GM23338 (cell line): ENCODE results near the gene NKAIN2. TPM values are rescaled to one million over a fixed set of nuclear protein-coding genes. Genes with fewer than 3 reads are reported as not detected.

Experiments
- ATAC-seq: fragments of 200-7000 bp; cut with Tn5 transposase; 3 replicates; pipeline ENCODE4 v1.9.1; 2020
- DNase-seq: peaks from one replicate; pipeline ENCODE4 v3.0.0-alpha.2; 2015; ENCODE audit warnings: low spot score
- H2AFZ ChIP-seq: fragments of 200-600 bp; sonication (generic); 2 replicates; pipeline ENCODE4 v1.8.0; 2016; ENCODE audit warnings: antibody characterized with exemption, mild to moderate bottlenecking, moderate library complexity
- H3F3A ChIP-seq: fragments of 200-600 bp; sonication (generic); replicated peaks from 2 replicates; pipeline ENCODE4 v1.8.0; 2017; ENCODE audit warnings: antibody characterized with exemption, mixed run types, low read depth
- H3K27ac ChIP-seq: fragments of 200-600 bp; sonication (generic); 2 replicates; pipeline ENCODE4 v1.6.1; 2016; ENCODE audit warnings: low read depth
- H3K27me3 ChIP-seq: fragments of 200-600 bp; sonication (generic); 2 replicates; pipeline ENCODE4 v1.8.0; 2016; ENCODE audit warnings: mild to moderate bottlenecking, mixed run types, moderate library complexity; ENCODE audit not compliant: insufficient read depth
- H3K36me3 ChIP-seq: fragments of 200-600 bp; sonication (generic); 2 replicates; pipeline ENCODE4 v1.8.0; 2016; ENCODE audit warnings: mild to moderate bottlenecking; ENCODE audit not compliant: insufficient read depth
- H3K4me1 ChIP-seq: fragments of 200-600 bp; sonication (generic); 2 replicates; pipeline ENCODE4 v1.8.0; 2016; ENCODE audit warnings: mild to moderate bottlenecking, moderate library complexity; ENCODE audit not compliant: insufficient read depth
- H3K4me2 ChIP-seq: fragments of 200-600 bp; sonication (generic); 2 replicates; pipeline ENCODE4 v1.7.1; 2017; ENCODE audit warnings: mixed run types
- H3K4me3 ChIP-seq: fragments of 200-600 bp; sonication (generic); 2 replicates; pipeline ENCODE4 v1.6.1; 2016; ENCODE audit warnings: mixed run types
- H3K79me2 ChIP-seq: fragments of 200-600 bp; sonication (generic); replicated peaks from 2 replicates; pipeline ENCODE4 v1.8.0; 2017; ENCODE audit warnings: mild to moderate bottlenecking; ENCODE audit not compliant: insufficient read depth
- H3K9me2 ChIP-seq: fragments of 200-600 bp; sonication (generic); 2 replicates; pipeline ENCODE4 v1.8.0; 2017; ENCODE audit not compliant: insufficient read depth
- H4K20me1 ChIP-seq: fragments of 200-600 bp; sonication (generic); replicated peaks from 2 replicates; pipeline ENCODE4 v1.8.0; 2017; ENCODE audit warnings: mild to moderate bottlenecking; ENCODE audit not compliant: insufficient read depth
- H3K27ac Mint-ChIP-seq: 2 replicates; pipeline ENCODE4 v1.8.0; 2020; ENCODE audit warnings: inconsistent platforms, mild to moderate bottlenecking, moderate library complexity, mixed read lengths
- H3K27me3 Mint-ChIP-seq: 3 replicates; pipeline ENCODE4 v1.8.0; 2022; ENCODE audit warnings: low read depth, mild to moderate bottlenecking, moderate library complexity, mixed read lengths, inconsistent platforms; ENCODE audit not compliant: insufficient read depth, poor library complexity
- H3K36me3 Mint-ChIP-seq: 3 replicates; pipeline ENCODE4 v1.8.0; 2021; ENCODE audit warnings: low read depth, mild to moderate bottlenecking, inconsistent platforms, moderate library complexity, mixed read lengths
- H3K4me1 Mint-ChIP-seq: 3 replicates; pipeline ENCODE4 v1.8.0; 2020; ENCODE audit warnings: mild to moderate bottlenecking, inconsistent platforms, mixed read lengths
- H3K4me3 Mint-ChIP-seq: 3 replicates; pipeline ENCODE4 v1.8.0; 2021; ENCODE audit warnings: moderate library complexity, mild to moderate bottlenecking, inconsistent platforms, mixed read lengths
- H3K9me3 Mint-ChIP-seq: 3 replicates; pipeline ENCODE4 v1.8.0; 2020; ENCODE audit warnings: moderate library complexity, mild to moderate bottlenecking, inconsistent platforms, mixed read lengths
- CREB1 ChIP-seq: fragments of 250-450 bp; sonication (Bioruptor Pico); IDR thresholded peaks from 2 replicates; pipeline ENCODE4 v1.5.0; 2020; ENCODE audit warnings: low read depth, mild to moderate bottlenecking, moderate library complexity
- ETS1 ChIP-seq: IDR thresholded peaks from 2 replicates; pipeline ENCODE4 v1.6.1; 2016; ENCODE audit warnings: antibody characterized with exemption
- EZH2phosphoT487 ChIP-seq: fragments of 200-600 bp; sonication (generic); IDR thresholded peaks from one replicate; pipeline ENCODE4 v1.8.1; 2018; ENCODE audit warnings: antibody characterized with exemption; ENCODE audit not compliant: unreplicated experiment
- JUNB ChIP-seq: IDR thresholded peaks from one replicate; pipeline ENCODE4 v1.6.1; 2016; ENCODE audit warnings: antibody characterized with exemption; ENCODE audit not compliant: unreplicated experiment
- NANOG ChIP-seq: IDR thresholded peaks from 2 replicates; pipeline ENCODE4 v1.6.1; 2016; ENCODE audit warnings: antibody characterized with exemption, borderline replicate concordance
- POLR2AphosphoS5 ChIP-seq: IDR thresholded peaks from 2 replicates; pipeline ENCODE4 v1.6.1; 2016; ENCODE audit warnings: antibody characterized with exemption, low read depth
- REST ChIP-seq: IDR thresholded peaks from one replicate; pipeline ENCODE4 v1.6.1; 2018; ENCODE audit warnings: antibody characterized with exemption; ENCODE audit not compliant: unreplicated experiment
- STAT1 ChIP-seq: IDR thresholded peaks from one replicate; pipeline ENCODE4 v1.6.1; 2016; ENCODE audit warnings: antibody characterized with exemption; ENCODE audit not compliant: unreplicated experiment
- ZNF114 ChIP-seq: fragments of 250-450 bp; sonication (Bioruptor Pico); IDR thresholded peaks from 2 replicates; pipeline ENCODE4 v1.5.0; 2020; ENCODE audit warnings: mild to moderate bottlenecking, moderate library complexity
- ZNF331 ChIP-seq: fragments of 250-450 bp; sonication (Bioruptor Pico); IDR thresholded peaks from 2 replicates; pipeline ENCODE4 v1.5.0; 2020; ENCODE audit warnings: low read depth, mild to moderate bottlenecking, moderate library complexity
- polyA plus RNA-seq: library from polyadenylated mRNA; unstranded; fragments of >200 nt; fragmentation: Nextera tagmentation; extraction: Ambion mirVana; gene quantifications from 2 replicates; pipeline ENCODE4 v1.2.1, GENCODE V29; 2016
- total RNA-seq: library from RNA; depleted of rRNA; stranded (reverse); fragments of >200 nt; shearing (Covaris generic); gene quantifications from 2 replicates; pipeline ENCODE4 v1.2.3, GENCODE V29; 2014
- TF ChIP-seq, protein P1 (sequence below): fragments of 250-450 bp; sonication (Bioruptor Pico); IDR thresholded peaks from 2 replicates; pipeline ENCODE4 v1.5.0; 2020; ENCODE audit warnings: mild to moderate bottlenecking, moderate library complexity
- TF ChIP-seq, protein P2 (sequence below), 2 experiments: fragments of 200-600 bp in 1 of 2; sonication (generic) in 1 of 2; conservative IDR thresholded peaks; 2 replicates each; pipeline versions ENCODE4 v1.5.1 to v1.6.1; 2016 to 2017; ENCODE audit warnings: antibody characterized with exemption in 2 of 2, low read depth in 2 of 2, mild to moderate bottlenecking in 2 of 2, moderate library complexity in 1 of 2

Gene NKAIN2
- total and polyA plus RNA-seq, 2 experiments from 2014 or later = 0.39 to 1.1 TPM

GRCh38 chr6:124530926-124531325, 727.3 kb downstream of the NKAIN2 start:
- Mint-ChIP-seq H3K36me3 (no peaks in the 10 kb centered on the region), H3K4me3 (no peak overlapping the region), H3K4me1 (peaks cover 6% of the 10 kb centered on the region; the same call in 2 of the 3 replicates), H3K27ac (no peak overlapping the region), H3K27me3 (no peaks in the 10 kb centered on the region), H3K9me3 (no peaks in the 10 kb centered on the region)
- Histone ChIP-seq H3K4me1 (peaks cover 5% of the 10 kb centered on the region), H3K4me3 (no peak overlapping the region), H2AFZ (no peak overlapping the region), H3K79me2 (no peaks in the 10 kb centered on the region), H4K20me1 (no peaks in the 10 kb centered on the region), H3K9me2 (peaks cover 11% of the 10 kb centered on the region), H3K36me3 (no peaks in the 10 kb centered on the region), H3K4me2 (no peak overlapping the region), H3K27me3 (no peaks in the 10 kb centered on the region), H3F3A (no peaks in the 10 kb centered on the region), H3K27ac (no peak overlapping the region)
- TF ChIP-seq, protein P1, sequence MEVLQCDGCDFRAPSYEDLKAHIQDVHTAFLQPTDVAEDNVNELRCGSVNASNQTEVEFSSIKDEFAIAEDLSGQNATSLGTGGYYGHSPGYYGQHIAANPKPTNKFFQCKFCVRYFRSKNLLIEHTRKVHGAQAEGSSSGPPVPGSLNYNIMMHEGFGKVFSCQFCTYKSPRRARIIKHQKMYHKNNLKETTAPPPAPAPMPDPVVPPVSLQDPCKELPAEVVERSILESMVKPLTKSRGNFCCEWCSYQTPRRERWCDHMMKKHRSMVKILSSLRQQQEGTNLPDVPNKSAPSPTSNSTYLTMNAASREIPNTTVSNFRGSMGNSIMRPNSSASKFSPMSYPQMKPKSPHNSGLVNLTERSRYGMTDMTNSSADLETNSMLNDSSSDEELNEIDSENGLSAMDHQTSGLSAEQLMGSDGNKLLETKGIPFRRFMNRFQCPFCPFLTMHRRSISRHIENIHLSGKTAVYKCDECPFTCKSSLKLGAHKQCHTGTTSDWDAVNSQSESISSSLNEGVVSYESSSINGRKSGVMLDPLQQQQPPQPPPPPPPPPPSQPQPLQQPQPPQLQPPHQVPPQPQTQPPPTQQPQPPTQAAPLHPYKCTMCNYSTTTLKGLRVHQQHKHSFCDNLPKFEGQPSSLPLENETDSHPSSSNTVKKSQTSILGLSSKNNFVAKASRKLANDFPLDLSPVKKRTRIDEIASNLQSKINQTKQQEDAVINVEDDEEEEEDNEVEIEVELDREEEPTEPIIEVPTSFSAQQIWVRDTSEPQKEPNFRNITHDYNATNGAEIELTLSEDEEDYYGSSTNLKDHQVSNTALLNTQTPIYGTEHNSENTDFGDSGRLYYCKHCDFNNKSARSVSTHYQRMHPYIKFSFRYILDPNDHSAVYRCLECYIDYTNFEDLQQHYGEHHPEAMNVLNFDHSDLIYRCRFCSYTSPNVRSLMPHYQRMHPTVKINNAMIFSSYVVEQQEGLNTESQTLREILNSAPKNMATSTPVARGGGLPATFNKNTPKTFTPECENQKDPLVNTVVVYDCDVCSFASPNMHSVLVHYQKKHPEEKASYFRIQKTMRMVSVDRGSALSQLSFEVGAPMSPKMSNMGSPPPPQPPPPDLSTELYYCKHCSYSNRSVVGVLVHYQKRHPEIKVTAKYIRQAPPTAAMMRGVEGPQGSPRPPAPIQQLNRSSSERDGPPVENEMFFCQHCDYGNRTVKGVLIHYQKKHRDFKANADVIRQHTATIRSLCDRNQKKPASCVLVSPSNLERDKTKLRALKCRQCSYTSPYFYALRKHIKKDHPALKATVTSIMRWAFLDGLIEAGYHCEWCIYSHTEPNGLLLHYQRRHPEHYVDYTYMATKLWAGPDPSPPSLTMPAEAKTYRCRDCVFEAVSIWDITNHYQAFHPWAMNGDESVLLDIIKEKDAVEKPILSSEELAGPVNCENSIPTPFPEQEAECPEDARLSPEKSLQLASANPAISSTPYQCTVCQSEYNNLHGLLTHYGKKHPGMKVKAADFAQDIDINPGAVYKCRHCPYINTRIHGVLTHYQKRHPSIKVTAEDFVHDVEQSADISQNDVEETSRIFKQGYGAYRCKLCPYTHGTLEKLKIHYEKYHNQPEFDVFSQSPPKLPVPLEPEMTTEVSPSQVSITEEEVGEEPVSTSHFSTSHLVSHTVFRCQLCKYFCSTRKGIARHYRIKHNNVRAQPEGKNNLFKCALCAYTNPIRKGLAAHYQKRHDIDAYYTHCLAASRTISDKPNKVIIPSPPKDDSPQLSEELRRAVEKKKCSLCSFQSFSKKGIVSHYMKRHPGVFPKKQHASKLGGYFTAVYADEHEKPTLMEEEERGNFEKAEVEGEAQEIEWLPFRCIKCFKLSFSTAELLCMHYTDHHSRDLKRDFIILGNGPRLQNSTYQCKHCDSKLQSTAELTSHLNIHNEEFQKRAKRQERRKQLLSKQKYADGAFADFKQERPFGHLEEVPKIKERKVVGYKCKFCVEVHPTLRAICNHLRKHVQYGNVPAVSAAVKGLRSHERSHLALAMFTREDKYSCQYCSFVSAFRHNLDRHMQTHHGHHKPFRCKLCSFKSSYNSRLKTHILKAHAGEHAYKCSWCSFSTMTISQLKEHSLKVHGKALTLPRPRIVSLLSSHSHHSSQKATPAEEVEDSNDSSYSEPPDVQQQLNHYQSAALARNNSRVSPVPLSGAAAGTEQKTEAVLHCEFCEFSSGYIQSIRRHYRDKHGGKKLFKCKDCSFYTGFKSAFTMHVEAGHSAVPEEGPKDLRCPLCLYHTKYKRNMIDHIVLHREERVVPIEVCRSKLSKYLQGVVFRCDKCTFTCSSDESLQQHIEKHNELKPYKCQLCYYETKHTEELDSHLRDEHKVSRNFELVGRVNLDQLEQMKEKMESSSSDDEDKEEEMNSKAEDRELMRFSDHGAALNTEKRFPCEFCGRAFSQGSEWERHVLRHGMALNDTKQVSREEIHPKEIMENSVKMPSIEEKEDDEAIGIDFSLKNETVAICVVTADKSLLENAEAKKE = no peak
- TF ChIP-seq CREB1 (CRISPR knock-in tag) = no peak
- no peak for TF ChIP-seq POLR2AphosphoS5
- TF ChIP-seq ZNF331 (CRISPR knock-in tag) = no peak
- no peak for TF ChIP-seq NANOG
- no peak for TF ChIP-seq JUNB
- no peak for TF ChIP-seq STAT1
- TF ChIP-seq ZNF114 (CRISPR knock-in tag) = no peak
- TF ChIP-seq REST = no peak
- no peak for TF ChIP-seq ETS1
- no peak for TF ChIP-seq EZH2phosphoT487
- TF ChIP-seq, protein P2, sequence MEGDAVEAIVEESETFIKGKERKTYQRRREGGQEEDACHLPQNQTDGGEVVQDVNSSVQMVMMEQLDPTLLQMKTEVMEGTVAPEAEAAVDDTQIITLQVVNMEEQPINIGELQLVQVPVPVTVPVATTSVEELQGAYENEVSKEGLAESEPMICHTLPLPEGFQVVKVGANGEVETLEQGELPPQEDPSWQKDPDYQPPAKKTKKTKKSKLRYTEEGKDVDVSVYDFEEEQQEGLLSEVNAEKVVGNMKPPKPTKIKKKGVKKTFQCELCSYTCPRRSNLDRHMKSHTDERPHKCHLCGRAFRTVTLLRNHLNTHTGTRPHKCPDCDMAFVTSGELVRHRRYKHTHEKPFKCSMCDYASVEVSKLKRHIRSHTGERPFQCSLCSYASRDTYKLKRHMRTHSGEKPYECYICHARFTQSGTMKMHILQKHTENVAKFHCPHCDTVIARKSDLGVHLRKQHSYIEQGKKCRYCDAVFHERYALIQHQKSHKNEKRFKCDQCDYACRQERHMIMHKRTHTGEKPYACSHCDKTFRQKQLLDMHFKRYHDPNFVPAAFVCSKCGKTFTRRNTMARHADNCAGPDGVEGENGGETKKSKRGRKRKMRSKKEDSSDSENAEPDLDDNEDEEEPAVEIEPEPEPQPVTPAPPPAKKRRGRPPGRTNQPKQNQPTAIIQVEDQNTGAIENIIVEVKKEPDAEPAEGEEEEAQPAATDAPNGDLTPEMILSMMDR (conservative IDR thresholded peaks at IDR 0.05; ENCODE audit: low read depth in 2 of 2) = no peak
- no peak for ATAC-seq
- no peak for DNase-seq
